D721Med (cell line): ENCODE results near the gene DNAH5.

ENCODE experiments used
- DNase-seq: peaks from one replicate; pipeline ENCODE4 v3.0.0; 2011; ENCODE audit warnings: low spot score; ENCODE audit not compliant: insufficient read length
- FAIRE-seq: peaks from 2 replicates; lab custom pipeline; 2011; peaks lifted over from hg19 to GRCh38; lab: Jason Lieb, UNC
- CTCF ChIP-seq: IDR thresholded peaks from 2 replicates; pipeline ENCODE4 v1.5.1; 2012; ENCODE audit warnings: mild to moderate bottlenecking, control low read depth; ENCODE audit not compliant: insufficient read depth; ENCODE audit errors: missing control alignments

Gene DNAH5

GRCh38 chr5:13939638-13940037, 4.8 kb downstream of the DNAH5 start:
- DNase-seq = no peak
- no peak for FAIRE-seq
- no peak for TF ChIP-seq CTCF

GRCh38 chr5:13934921-13935320, 9.6 kb downstream of the DNAH5 start:
- FAIRE-seq = no peak
- no peak for TF ChIP-seq CTCF
- DNase-seq = no peak

GRCh38 chr5:13934125-13934524, 10.4 kb downstream of the DNAH5 start:
- no peak for FAIRE-seq
- TF ChIP-seq CTCF = no peak
- DNase-seq = no peak

GRCh38 chr5:13932561-13932960, 11.9 kb downstream of the DNAH5 start:
- FAIRE-seq = no peak
- TF ChIP-seq CTCF = no peak
- no peak for DNase-seq

- no peak for TF ChIP-seq CTCF
- FAIRE-seq (no peak), DNase-seq (no peak)
Measured at GRCh38 chr5:13932011-13932410, 12.5 kb downstream of the DNAH5 start.

GRCh38 chr5:13930541-13931171, 13.8 kb downstream of the DNAH5 start:
- no peak for TF ChIP-seq CTCF
- FAIRE-seq (no peak), DNase-seq (no peak)

GRCh38 chr5:13926731-13927130, 17.8 kb downstream of the DNAH5 start:
- no peak for DNase-seq
- no peak for TF ChIP-seq CTCF
- no peak for FAIRE-seq
